Measurements from ENCODE around the gene GPSM3.

- TF ChIP-seq, protein P1, sequence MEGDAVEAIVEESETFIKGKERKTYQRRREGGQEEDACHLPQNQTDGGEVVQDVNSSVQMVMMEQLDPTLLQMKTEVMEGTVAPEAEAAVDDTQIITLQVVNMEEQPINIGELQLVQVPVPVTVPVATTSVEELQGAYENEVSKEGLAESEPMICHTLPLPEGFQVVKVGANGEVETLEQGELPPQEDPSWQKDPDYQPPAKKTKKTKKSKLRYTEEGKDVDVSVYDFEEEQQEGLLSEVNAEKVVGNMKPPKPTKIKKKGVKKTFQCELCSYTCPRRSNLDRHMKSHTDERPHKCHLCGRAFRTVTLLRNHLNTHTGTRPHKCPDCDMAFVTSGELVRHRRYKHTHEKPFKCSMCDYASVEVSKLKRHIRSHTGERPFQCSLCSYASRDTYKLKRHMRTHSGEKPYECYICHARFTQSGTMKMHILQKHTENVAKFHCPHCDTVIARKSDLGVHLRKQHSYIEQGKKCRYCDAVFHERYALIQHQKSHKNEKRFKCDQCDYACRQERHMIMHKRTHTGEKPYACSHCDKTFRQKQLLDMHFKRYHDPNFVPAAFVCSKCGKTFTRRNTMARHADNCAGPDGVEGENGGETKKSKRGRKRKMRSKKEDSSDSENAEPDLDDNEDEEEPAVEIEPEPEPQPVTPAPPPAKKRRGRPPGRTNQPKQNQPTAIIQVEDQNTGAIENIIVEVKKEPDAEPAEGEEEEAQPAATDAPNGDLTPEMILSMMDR (IDR thresholded peaks at IDR 0.05; ENCODE audit: insufficient read depth, low read length, poor library complexity, severe bottlenecking) = no peak
- no peak for TF ChIP-seq EZH2phosphoT487 (conservative IDR thresholded peaks at IDR 0.05; ENCODE audit: low read length)
These were observed 16.6 kb downstream of the GPSM3 start, which contains the start of gene AGPAT1 for GRCh38 chr6:32175711-32176475.
